ENCODE measurements around the gene SGMS1.
"Not testable (repeated sequence)": the region's sequence is repeated elsewhere in the genome, so short reads cannot be mapped to it uniquely, and the experiment has no call there.

SGMS1 gene

DNA sequence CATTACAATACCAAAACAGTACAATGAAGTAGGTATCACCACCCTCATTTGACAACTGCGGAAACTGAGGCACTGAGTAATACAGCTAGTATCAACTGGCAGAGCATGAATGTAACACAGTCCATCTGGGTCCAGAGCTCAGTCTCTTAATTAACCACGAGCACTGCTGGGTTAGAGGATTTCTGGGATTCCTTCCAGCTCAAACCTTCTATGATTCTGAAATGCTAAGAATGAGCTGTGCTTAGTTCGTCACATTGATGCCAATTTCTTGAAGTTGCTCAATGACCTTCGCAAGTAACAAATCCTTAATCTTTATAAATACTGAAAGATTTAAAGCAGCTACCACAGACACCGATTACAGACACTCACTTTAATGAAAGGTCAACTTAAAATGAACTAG, 62.5 kb downstream of the SGMS1 start:
- H3K4me3 ChIP-seq: no peak overlapping the region
- H3K4me1 ChIP-seq: peaks cover 8% of the 10 kb centered on the region
- DNase-seq (ENCODE audit: low spot score in 2 of 2): no peak
- no peaks in the 10 kb centered on the region for H3K27me3 ChIP-seq (ENCODE audit: low read depth)
- in situ Hi-C loops (cut with MboI; ENCODE audit: low sequenced_read_pairs): no loop called here
- H3K9me3 ChIP-seq: no peaks in the 10 kb centered on the region
- H3K36me3 ChIP-seq (replicated peaks): no peaks in the 10 kb centered on the region

- peaks cover 8% of the 10 kb centered on the region for H3K4me1 ChIP-seq
- in situ Hi-C loops (cut with MboI; ENCODE audit: low sequenced_read_pairs): no loop called here
- H3K9me3 ChIP-seq: no peaks in the 10 kb centered on the region
- no peaks in the 10 kb centered on the region for H3K27me3 ChIP-seq (ENCODE audit: low read depth)
- DNase-seq (ENCODE audit: low spot score in 2 of 2): no peak
- H3K36me3 ChIP-seq (replicated peaks): no peaks in the 10 kb centered on the region
- H3K4me3 ChIP-seq: no peak overlapping the region
These were observed 63.4 kb downstream of the SGMS1 start for GRCh38 chr10:50560370-50560769.

DNA sequence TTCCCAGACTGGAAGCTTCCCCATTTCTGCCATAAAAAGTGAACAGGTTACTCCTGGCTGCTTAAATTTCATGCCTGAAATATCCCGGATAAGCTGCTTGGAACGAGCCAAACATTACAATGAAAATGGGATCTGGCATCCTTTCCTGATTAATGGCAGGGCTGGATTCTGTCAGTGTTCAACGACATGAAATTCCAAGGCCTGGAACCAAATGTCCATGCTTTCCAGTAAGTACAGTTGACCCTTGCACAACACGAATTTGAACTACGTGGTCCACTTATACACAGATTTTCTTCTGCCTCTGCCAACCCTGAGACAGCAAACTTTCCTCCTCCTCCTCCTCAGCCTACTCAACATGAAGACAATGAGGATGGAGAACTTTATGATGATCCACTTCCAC, 65.4 kb downstream of the SGMS1 start:
- H3K4me1 ChIP-seq: no peaks in the 10 kb centered on the region
- H3K9me3 ChIP-seq: no peaks in the 10 kb centered on the region
- no peak for DNase-seq (ENCODE audit: low spot score in 2 of 2)
- in situ Hi-C loops (cut with MboI; ENCODE audit: low sequenced_read_pairs): no loop called here
- H3K27me3 ChIP-seq (ENCODE audit: low read depth): no peaks in the 10 kb centered on the region
- no peak overlapping the region for H3K4me3 ChIP-seq
- no peaks in the 10 kb centered on the region for H3K36me3 ChIP-seq (replicated peaks)

- Histone ChIP-seq H3K27me3 (ENCODE audit: low read depth) (no peaks in the 10 kb centered on the region), H3K9me3 (no peaks in the 10 kb centered on the region), H3K4me1 (no peaks in the 10 kb centered on the region), H3K4me3 (no peak overlapping the region), H3K36me3 (replicated peaks) (no peaks in the 10 kb centered on the region)
- in situ Hi-C loops (cut with MboI; ENCODE audit: low sequenced_read_pairs): no loop called here
- DNase-seq (ENCODE audit: low spot score in 2 of 2): no peak
These were observed 66.5 kb downstream of the SGMS1 start for GRCh38 chr10:50557130-50557682.

- in situ Hi-C loops (cut with MboI; ENCODE audit: low sequenced_read_pairs): no loop called here
- no peak overlapping the region for H3K4me3 ChIP-seq
- H3K9me3 ChIP-seq: no peaks in the 10 kb centered on the region
- no peaks in the 10 kb centered on the region for H3K4me1 ChIP-seq
- no peak for DNase-seq (ENCODE audit: low spot score in 2 of 2)
- no peaks in the 10 kb centered on the region for H3K36me3 ChIP-seq (replicated peaks)
- H3K27me3 ChIP-seq (ENCODE audit: low read depth): no peaks in the 10 kb centered on the region
These were observed 67.3 kb downstream of the SGMS1 start for GRCh38 chr10:50556237-50557120.

DNA sequence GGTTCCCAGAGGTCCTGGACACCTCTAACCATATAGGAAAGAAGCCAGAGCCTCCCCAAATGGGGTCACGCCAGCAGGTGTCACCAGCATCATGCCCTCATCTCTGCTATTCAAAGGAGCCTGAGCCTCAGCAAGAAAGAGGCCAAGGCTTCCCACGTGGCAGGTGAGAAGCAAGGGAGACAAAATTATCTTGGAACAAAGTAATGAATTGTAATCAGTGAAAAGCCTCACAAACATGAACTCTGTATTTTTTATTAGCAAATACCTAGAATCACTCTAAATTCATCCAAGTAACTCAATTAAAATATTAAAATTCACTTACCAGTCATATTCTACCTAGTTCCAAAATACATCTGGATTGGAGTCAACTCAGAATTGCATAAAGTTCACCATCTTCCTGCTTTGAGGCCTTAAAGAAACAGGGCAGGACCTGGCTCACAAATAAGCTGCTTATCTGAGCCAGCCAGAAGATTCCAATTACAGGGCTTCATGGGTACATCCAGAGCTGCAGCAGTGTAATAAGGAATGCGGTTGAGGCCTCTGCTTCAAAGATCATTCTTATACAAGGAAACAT, 68.7 kb downstream of the SGMS1 start:
- no peak for DNase-seq (ENCODE audit: low spot score in 2 of 2)
- no peaks in the 10 kb centered on the region for H3K9me3 ChIP-seq
- in situ Hi-C loops (cut with MboI; ENCODE audit: low sequenced_read_pairs): no loop called here
- no peaks in the 10 kb centered on the region for H3K27me3 ChIP-seq (ENCODE audit: low read depth)
- H3K4me3 ChIP-seq: no peak overlapping the region
- H3K36me3 ChIP-seq (replicated peaks): no peaks in the 10 kb centered on the region
- peaks cover 1% of the 10 kb centered on the region for H3K4me1 ChIP-seq

DNA sequence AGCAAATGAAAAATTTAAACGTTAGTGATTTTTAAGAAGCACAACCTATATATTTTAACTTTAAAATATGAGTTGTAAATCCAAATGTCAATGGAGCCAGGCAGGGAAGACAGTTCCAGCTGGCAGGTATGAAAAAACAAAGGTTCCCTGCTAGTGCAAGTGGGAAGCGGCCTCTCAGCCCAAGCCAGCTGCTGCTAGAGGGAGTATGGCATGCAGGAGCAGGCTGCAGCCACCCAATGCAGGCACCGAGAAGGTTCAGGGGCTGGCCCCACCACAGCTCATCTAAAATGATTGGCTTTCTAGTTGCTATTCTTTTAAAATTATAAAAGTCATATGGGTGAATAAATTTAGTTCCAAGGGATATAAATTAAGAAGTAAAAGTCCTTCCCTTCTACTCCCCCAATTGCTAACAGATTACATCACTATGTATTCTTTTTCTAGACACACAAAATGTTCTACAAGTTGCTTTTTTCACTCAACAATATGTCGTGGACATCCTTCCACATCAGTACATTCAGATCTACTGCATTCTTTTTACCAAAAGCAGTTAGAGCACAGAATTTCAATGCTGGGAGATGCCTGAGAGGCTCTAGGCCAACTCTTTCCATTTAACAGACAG, 69.3 kb downstream of the SGMS1 start:
- Histone ChIP-seq H3K27me3 (ENCODE audit: low read depth) (no peaks in the 10 kb centered on the region), H3K36me3 (replicated peaks) (no peaks in the 10 kb centered on the region), H3K4me1 (peaks cover 5% of the 10 kb centered on the region), H3K4me3 (no peak overlapping the region), H3K9me3 (no peaks in the 10 kb centered on the region)
- in situ Hi-C loops (cut with MboI; ENCODE audit: low sequenced_read_pairs): no loop called here
- no peak for DNase-seq (ENCODE audit: low spot score in 2 of 2)

- Histone ChIP-seq H3K4me1 (peaks cover 5% of the 10 kb centered on the region), H3K4me3 (no peak overlapping the region), H3K9me3 (no peaks in the 10 kb centered on the region), H3K27me3 (ENCODE audit: low read depth) (no peaks in the 10 kb centered on the region), H3K36me3 (replicated peaks) (no peaks in the 10 kb centered on the region)
- in situ Hi-C loops (cut with MboI; ENCODE audit: low sequenced_read_pairs): no loop called here
- no peak for DNase-seq (ENCODE audit: low spot score in 2 of 2)
These were observed 70.8 kb downstream of the SGMS1 start for GRCh38 chr10:50552771-50553535.

GRCh38 chr10:50552308-50552707, 71.4 kb downstream of the SGMS1 start:
- in situ Hi-C loops (cut with MboI; ENCODE audit: low sequenced_read_pairs): no loop called here

GRCh38 chr10:50551894-50552293, 71.9 kb downstream of the SGMS1 start:
- H3K9me3 ChIP-seq: no peaks in the 10 kb centered on the region
- H3K27me3 ChIP-seq (ENCODE audit: low read depth): no peaks in the 10 kb centered on the region
- in situ Hi-C loops (cut with MboI; ENCODE audit: low sequenced_read_pairs): no loop called here
- H3K4me3 ChIP-seq: no peak overlapping the region
- H3K36me3 ChIP-seq (replicated peaks): no peaks in the 10 kb centered on the region; the same call in 1 of the 2 replicates
- H3K4me1 ChIP-seq: peaks cover 5% of the 10 kb centered on the region
- no peak for DNase-seq (ENCODE audit: low spot score in 2 of 2)

More at GRCh38 chr10:50552308-50552707, 71.4 kb downstream of the SGMS1 start:
- Histone ChIP-seq H3K4me3 (no peak overlapping the region), H3K27me3 (ENCODE audit: low read depth) (no peaks in the 10 kb centered on the region), H3K4me1 (peaks cover 5% of the 10 kb centered on the region), H3K36me3 (replicated peaks) (no peaks in the 10 kb centered on the region), H3K9me3 (no peaks in the 10 kb centered on the region)
- DNase-seq (ENCODE audit: low spot score in 2 of 2): peak in 1 of 2 experiments; percentile 11

DNA sequence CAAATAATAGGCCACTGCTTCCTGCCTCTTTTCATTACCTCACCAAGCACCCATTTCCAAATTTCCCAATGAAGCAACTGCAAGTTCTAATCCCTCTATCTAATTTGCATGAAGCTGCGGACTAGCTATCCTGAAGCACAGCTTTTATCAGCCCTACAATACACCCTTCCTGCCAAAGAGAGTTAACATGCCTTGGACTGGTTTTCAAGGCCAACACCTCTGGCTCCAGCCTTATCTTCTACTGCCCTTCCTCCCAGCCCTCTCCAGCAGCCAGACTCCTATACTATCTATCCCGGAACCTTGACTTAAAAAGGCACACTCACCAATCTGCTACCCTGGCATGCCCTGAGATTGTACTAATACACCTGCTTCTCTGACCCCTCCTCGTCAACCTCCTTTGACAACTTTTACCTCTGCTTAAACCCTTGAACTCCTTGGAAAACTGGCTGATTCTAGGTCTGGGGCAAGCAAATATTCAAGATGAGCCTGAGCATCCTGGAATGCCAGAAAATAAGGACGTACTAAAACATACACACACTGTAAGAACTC, 73.4 kb downstream of the SGMS1 start:
- H3K4me1 ChIP-seq: peaks cover 5% of the 10 kb centered on the region
- no peaks in the 10 kb centered on the region for H3K9me3 ChIP-seq
- in situ Hi-C loops (cut with MboI; ENCODE audit: low sequenced_read_pairs): no loop called here
- H3K27me3 ChIP-seq (ENCODE audit: low read depth): no peaks in the 10 kb centered on the region
- no peak overlapping the region for H3K4me3 ChIP-seq
- no peaks in the 10 kb centered on the region; the same call in 1 of the 2 replicates for H3K36me3 ChIP-seq (replicated peaks)
- DNase-seq (ENCODE audit: low spot score in 2 of 2): peak in 1 of 2 experiments; percentile 41

- DNase-seq (ENCODE audit: low spot score in 2 of 2); H3K9me3 ChIP-seq; H3K27me3 ChIP-seq (ENCODE audit: low read depth); H3K4me3 ChIP-seq; in situ Hi-C loops (cut with MboI; ENCODE audit: low sequenced_read_pairs); H3K36me3 ChIP-seq (replicated peaks); H3K4me1 ChIP-seq: not testable (repeated sequence)
These were observed 74.6 kb downstream of the SGMS1 start for GRCh38 chr10:50549186-50549585.

GRCh38 chr10:50548481-50548880, 75.3 kb downstream of the SGMS1 start:
- DNase-seq (ENCODE audit: low spot score in 2 of 2); in situ Hi-C loops (cut with MboI; ENCODE audit: low sequenced_read_pairs); H3K36me3 ChIP-seq (replicated peaks); H3K27me3 ChIP-seq (ENCODE audit: low read depth); H3K4me3 ChIP-seq; H3K9me3 ChIP-seq; H3K4me1 ChIP-seq: not testable (repeated sequence)
